Measurements from ENCODE around the gene CRLF1. TPM values are rescaled to one million over a fixed set of nuclear protein-coding genes. Genes with fewer than 3 reads are reported as not detected.

The CRLF1 gene
- total RNA-seq, 1 donor from 2014 or later = 20.0 TPM

- H3K4me3 ChIP-seq = no peak overlapping the region
- H3K27me3 ChIP-seq (ENCODE audit: low read depth) = no peaks in the 10 kb centered on the region
- intact Hi-C loops (cut with micrococcal nuclease) = no loop called here
- peaks cover 63% of the 10 kb centered on the region for H3K4me1 ChIP-seq
- DNase-seq = no peak
- TF ChIP-seq CTCF (IDR thresholded peaks at IDR 0.05; ENCODE audit: borderline replicate concordance) = no peak
- no peaks in the 10 kb centered on the region for H3K9me3 ChIP-seq (replicated peaks)
- no peaks in the 10 kb centered on the region for H3K36me3 ChIP-seq
- peak overlapping the region; percentile 92 for H3K27ac ChIP-seq (replicated peaks)
Measured at GRCh38 chr19:18647807-18648206, 41.2 kb upstream of the CRLF1 start.

GRCh38 chr19:18647371-18647767, 40.8 kb upstream of the CRLF1 start:
- TF ChIP-seq CTCF (IDR thresholded peaks at IDR 0.05; ENCODE audit: borderline replicate concordance) = no peak
- Histone ChIP-seq H3K27ac (replicated peaks) (peak overlapping the region; percentile 92), H3K4me1 (peaks cover 63% of the 10 kb centered on the region), H3K36me3 (no peaks in the 10 kb centered on the region), H3K9me3 (replicated peaks) (no peaks in the 10 kb centered on the region), H3K27me3 (ENCODE audit: low read depth) (no peaks in the 10 kb centered on the region), H3K4me3 (no peak overlapping the region)
- intact Hi-C loops (cut with micrococcal nuclease) = no loop called here
- no peak for DNase-seq

GRCh38 chr19:18646535-18647370, 40.2 kb upstream of the CRLF1 start:
- no peak overlapping the region for H3K4me3 ChIP-seq
- peaks cover 56% of the 10 kb centered on the region for H3K4me1 ChIP-seq
- DNase-seq = no peak
- intact Hi-C loops (cut with micrococcal nuclease) = no loop called here
- H3K27me3 ChIP-seq (ENCODE audit: low read depth) = no peaks in the 10 kb centered on the region
- TF ChIP-seq CTCF (IDR thresholded peaks at IDR 0.05; ENCODE audit: borderline replicate concordance) = no peak
- H3K27ac ChIP-seq (replicated peaks) = no peak overlapping the region
- H3K36me3 ChIP-seq = no peaks in the 10 kb centered on the region
- no peaks in the 10 kb centered on the region for H3K9me3 ChIP-seq (replicated peaks)

GRCh38 chr19:18645035-18645511, 38.5 kb upstream of the CRLF1 start:
- DNase-seq = no peak
- Histone ChIP-seq H3K4me1 (peaks cover 40% of the 10 kb centered on the region), H3K4me3 (peak overlapping the region; percentile 38), H3K27ac (replicated peaks) (peak overlapping the region; percentile 67), H3K9me3 (replicated peaks) (no peaks in the 10 kb centered on the region), H3K36me3 (no peaks in the 10 kb centered on the region), H3K27me3 (ENCODE audit: low read depth) (no peaks in the 10 kb centered on the region)
- no peak for TF ChIP-seq CTCF (IDR thresholded peaks at IDR 0.05; ENCODE audit: borderline replicate concordance)
- intact Hi-C loops (cut with micrococcal nuclease) = no loop called here

GRCh38 chr19:18644196-18645034, 37.8 kb upstream of the CRLF1 start:
- no peak for DNase-seq
- peaks cover 33% of the 10 kb centered on the region for H3K4me1 ChIP-seq
- H3K27ac ChIP-seq (replicated peaks) = peak overlapping the region; percentile 67
- peak overlapping the region; percentile 38 for H3K4me3 ChIP-seq
- TF ChIP-seq CTCF (IDR thresholded peaks at IDR 0.05; ENCODE audit: borderline replicate concordance) = no peak
- intact Hi-C loops (cut with micrococcal nuclease) = no loop called here
- H3K9me3 ChIP-seq (replicated peaks) = no peaks in the 10 kb centered on the region
- H3K36me3 ChIP-seq = no peaks in the 10 kb centered on the region
- no peaks in the 10 kb centered on the region for H3K27me3 ChIP-seq (ENCODE audit: low read depth)
